ENCODE measurements around the gene ORC4. TPM values are rescaled to one million over a fixed set of nuclear protein-coding genes. Genes with fewer than 3 reads are reported as not detected.

The ORC4 gene
- polyA plus RNA-seq, 1 donor from 2014 or later = 261 TPM

DNA sequence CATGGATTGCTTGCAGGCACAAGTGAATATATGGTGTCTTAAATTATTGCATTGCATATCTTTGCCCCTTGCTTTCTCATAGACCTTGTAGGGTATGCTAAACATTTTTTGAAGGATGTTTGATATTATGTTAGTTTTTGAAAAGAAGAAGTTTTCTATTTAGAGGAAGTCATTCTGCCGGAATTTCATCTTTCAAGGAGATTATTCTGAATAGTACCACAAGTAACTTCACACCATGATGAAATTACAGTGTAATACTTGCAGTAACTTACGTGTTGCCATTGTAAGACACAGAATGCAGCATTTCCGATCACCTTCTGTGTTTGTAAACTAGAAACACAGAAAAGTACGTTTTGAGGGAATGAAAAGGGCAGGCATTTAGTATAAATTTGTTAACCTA is 103.8 kb downstream of the ORC4 start:
- Histone ChIP-seq H3K27me3 (ENCODE audit: insufficient read depth, low read depth, low read length) (no peaks in the 10 kb centered on the region), H2AFZ (ENCODE audit: low read depth, low read length) (no peak overlapping the region), H3K4me2 (ENCODE audit: low read length) (no peak overlapping the region), H3K27ac (ENCODE audit: low read length) (no peak overlapping the region), H3K4me3 (ENCODE audit: low read length) (no peak overlapping the region), H3F3A (ENCODE audit: insufficient read depth, low read length, poor library complexity, severe bottlenecking) (no peaks in the 10 kb centered on the region), H4K20me1 (ENCODE audit: insufficient read depth) (no peaks in the 10 kb centered on the region), H3K36me3 (ENCODE audit: insufficient read depth, low read length) (no peaks in the 10 kb centered on the region), H3K9me3 (ENCODE audit: low read length) (no peaks in the 10 kb centered on the region), H3K9me2 (ENCODE audit: insufficient read depth, low read length) (no peaks in the 10 kb centered on the region), H3K9ac (ENCODE audit: low read length) (no peak overlapping the region), H3K79me2 (replicated peaks; ENCODE audit: insufficient read depth, low read length) (peaks cover 13% of the 10 kb centered on the region)
- TF ChIP-seq EZH2 (IDR thresholded peaks at IDR 0.05; ENCODE audit: borderline replicate concordance, insufficient read depth, low read length, poor library complexity, severe bottlenecking) (no peak), TAF1 (IDR thresholded peaks at IDR 0.05; ENCODE audit: low read depth) (no peak), POLR2AphosphoS5 (IDR thresholded peaks at IDR 0.05) (no peak), SMC3 (conservative IDR thresholded peaks at IDR 0.05; ENCODE audit: poor library complexity) (no peak), RAD21 (conservative IDR thresholded peaks at IDR 0.05) (no peak), EP300 (conservative IDR thresholded peaks at IDR 0.05; ENCODE audit: poor library complexity, severe bottlenecking) (no peak)
- TF ChIP-seq, protein P1, sequence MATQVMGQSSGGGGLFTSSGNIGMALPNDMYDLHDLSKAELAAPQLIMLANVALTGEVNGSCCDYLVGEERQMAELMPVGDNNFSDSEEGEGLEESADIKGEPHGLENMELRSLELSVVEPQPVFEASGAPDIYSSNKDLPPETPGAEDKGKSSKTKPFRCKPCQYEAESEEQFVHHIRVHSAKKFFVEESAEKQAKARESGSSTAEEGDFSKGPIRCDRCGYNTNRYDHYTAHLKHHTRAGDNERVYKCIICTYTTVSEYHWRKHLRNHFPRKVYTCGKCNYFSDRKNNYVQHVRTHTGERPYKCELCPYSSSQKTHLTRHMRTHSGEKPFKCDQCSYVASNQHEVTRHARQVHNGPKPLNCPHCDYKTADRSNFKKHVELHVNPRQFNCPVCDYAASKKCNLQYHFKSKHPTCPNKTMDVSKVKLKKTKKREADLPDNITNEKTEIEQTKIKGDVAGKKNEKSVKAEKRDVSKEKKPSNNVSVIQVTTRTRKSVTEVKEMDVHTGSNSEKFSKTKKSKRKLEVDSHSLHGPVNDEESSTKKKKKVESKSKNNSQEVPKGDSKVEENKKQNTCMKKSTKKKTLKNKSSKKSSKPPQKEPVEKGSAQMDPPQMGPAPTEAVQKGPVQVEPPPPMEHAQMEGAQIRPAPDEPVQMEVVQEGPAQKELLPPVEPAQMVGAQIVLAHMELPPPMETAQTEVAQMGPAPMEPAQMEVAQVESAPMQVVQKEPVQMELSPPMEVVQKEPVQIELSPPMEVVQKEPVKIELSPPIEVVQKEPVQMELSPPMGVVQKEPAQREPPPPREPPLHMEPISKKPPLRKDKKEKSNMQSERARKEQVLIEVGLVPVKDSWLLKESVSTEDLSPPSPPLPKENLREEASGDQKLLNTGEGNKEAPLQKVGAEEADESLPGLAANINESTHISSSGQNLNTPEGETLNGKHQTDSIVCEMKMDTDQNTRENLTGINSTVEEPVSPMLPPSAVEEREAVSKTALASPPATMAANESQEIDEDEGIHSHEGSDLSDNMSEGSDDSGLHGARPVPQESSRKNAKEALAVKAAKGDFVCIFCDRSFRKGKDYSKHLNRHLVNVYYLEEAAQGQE (IDR thresholded peaks at IDR 0.05; ENCODE audit: borderline replicate concordance) = no peak
- TF ChIP-seq, protein P2, sequence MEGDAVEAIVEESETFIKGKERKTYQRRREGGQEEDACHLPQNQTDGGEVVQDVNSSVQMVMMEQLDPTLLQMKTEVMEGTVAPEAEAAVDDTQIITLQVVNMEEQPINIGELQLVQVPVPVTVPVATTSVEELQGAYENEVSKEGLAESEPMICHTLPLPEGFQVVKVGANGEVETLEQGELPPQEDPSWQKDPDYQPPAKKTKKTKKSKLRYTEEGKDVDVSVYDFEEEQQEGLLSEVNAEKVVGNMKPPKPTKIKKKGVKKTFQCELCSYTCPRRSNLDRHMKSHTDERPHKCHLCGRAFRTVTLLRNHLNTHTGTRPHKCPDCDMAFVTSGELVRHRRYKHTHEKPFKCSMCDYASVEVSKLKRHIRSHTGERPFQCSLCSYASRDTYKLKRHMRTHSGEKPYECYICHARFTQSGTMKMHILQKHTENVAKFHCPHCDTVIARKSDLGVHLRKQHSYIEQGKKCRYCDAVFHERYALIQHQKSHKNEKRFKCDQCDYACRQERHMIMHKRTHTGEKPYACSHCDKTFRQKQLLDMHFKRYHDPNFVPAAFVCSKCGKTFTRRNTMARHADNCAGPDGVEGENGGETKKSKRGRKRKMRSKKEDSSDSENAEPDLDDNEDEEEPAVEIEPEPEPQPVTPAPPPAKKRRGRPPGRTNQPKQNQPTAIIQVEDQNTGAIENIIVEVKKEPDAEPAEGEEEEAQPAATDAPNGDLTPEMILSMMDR (IDR thresholded peaks at IDR 0.05; ENCODE audit: poor library complexity, severe bottlenecking) = no peak

DNA sequence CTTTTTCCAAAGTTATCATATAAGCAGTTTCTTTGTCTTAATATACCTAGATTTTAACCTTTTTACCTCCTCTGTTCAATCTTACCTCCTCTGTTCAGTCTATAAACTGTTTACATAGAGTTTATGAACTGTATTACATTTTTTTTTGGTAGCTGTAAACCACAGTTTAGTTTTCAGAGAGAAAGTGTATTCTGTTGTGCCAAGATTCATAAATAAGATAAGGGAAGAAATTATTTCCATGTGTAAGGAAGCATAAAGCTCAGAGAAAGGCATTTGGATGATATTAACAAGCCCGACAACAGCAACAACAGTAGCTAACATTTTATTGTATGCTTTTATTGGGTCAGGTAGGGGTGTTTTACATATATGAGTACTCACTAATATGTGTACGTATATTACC is 104.5 kb downstream of the ORC4 start:
- no peak overlapping the region for H3K27ac ChIP-seq (ENCODE audit: low read length)
- TF ChIP-seq RAD21 (conservative IDR thresholded peaks at IDR 0.05) (no peak), MXI1 (conservative IDR thresholded peaks at IDR 0.05; ENCODE audit: poor library complexity, severe bottlenecking) (no peak)
- no peak overlapping the region for H3K4me2 ChIP-seq (ENCODE audit: low read length)
- no peaks in the 10 kb centered on the region for H4K20me1 ChIP-seq (ENCODE audit: insufficient read depth)
- H3K36me3 ChIP-seq (ENCODE audit: insufficient read depth, low read length) = no peaks in the 10 kb centered on the region
- H3F3A ChIP-seq (ENCODE audit: insufficient read depth, low read length, poor library complexity, severe bottlenecking) = no peaks in the 10 kb centered on the region
- no peak overlapping the region for H3K4me3 ChIP-seq (ENCODE audit: low read length)
- no peak overlapping the region for H2AFZ ChIP-seq (ENCODE audit: low read depth, low read length)
- H3K79me2 ChIP-seq (replicated peaks; ENCODE audit: insufficient read depth, low read length) = peaks cover 17% of the 10 kb centered on the region
- H3K9ac ChIP-seq (ENCODE audit: low read length) = no peak overlapping the region
- no peaks in the 10 kb centered on the region for H3K9me3 ChIP-seq (ENCODE audit: low read length)
- H3K9me2 ChIP-seq (ENCODE audit: insufficient read depth, low read length) = no peaks in the 10 kb centered on the region
- no peaks in the 10 kb centered on the region for H3K27me3 ChIP-seq (ENCODE audit: insufficient read depth, low read depth, low read length)
